ENCODE data around the gene BRD3OS. TPM values are rescaled to one million over a fixed set of nuclear protein-coding genes. Genes with fewer than 3 reads are reported as not detected.

BRD3OS gene
- total and polyA plus RNA-seq, 10 of the 15 experiments (the other 5 are each of a cell fraction or from before 2014, with no cell fraction given): 2.1 to 13.7 (median 10.7) TPM

GRCh38 chr9:134003237-134003636 lies 22.0 kb upstream of the BRD3OS start:
- CTCF ChIA-PET: no interaction called here
- DNase-seq (ENCODE audit: low read depth, low spot score) (no peak), FAIRE-seq (no peak), ATAC-seq (no peak)
- Histone ChIP-seq H4K20me1 (ENCODE audit: control insufficient read depth, insufficient read depth) (no peaks in the 10 kb centered on the region), H2AFZ (ENCODE audit: control insufficient read depth, low read depth, low read length) (no peak overlapping the region), H3K4me3 (no peak overlapping the region), H3K9ac (ENCODE audit: control insufficient read depth, insufficient read depth, low read length) (no peak overlapping the region), H3K27me3 (replicated peaks in 1 of 2; ENCODE audit: control insufficient read depth in 2 of 2, insufficient read depth in 2 of 2, low read length in 1 of 2) (no peaks in the 10 kb centered on the region; a peak in 2 of 4 replicates), H3K79me2 (ENCODE audit: control insufficient read depth, insufficient read depth, low read length) (no peaks in the 10 kb centered on the region), H3K36me3 (ENCODE audit: control insufficient read depth in 2 of 2, insufficient read depth in 2 of 2, low read length in 1 of 2) (no peaks in the 10 kb centered on the region), H3K9me3 (replicated peaks; ENCODE audit: control insufficient read depth, insufficient read depth, low read length) (no peaks in the 10 kb centered on the region), H3K27ac (ENCODE audit: control insufficient read depth, insufficient read depth) (no peak overlapping the region), H3K4me1 (ENCODE audit: control insufficient read depth, insufficient read depth, low read length) (no peaks in the 10 kb centered on the region), H3K4me2 (ENCODE audit: control insufficient read depth, insufficient read depth) (no peak overlapping the region)
- intact Hi-C loops (cut with micrococcal nuclease; ENCODE audit: unreplicated experiment) (no loop called here), in situ Hi-C loops (cut with MboI) (loop anchor here (25.0 kb wide), 1 partner anchor 466 kb away; the partner anchor contains the start of gene ADAMTSL2)
- TF ChIP-seq HSF1 (IDR thresholded peaks at IDR 0.05; ENCODE audit: low read depth, low read length): no peak
- no peak for TF ChIP-seq ZNF687 (IDR thresholded peaks at IDR 0.05)
- TF ChIP-seq STAT1 (conservative IDR thresholded peaks at IDR 0.05): no peak
- TF ChIP-seq WRNIP1 (IDR thresholded peaks at IDR 0.05; ENCODE audit: borderline replicate concordance, low read depth, low read length): no peak
- TF ChIP-seq NFIC (IDR thresholded peaks at IDR 0.05; ENCODE audit: low read depth, low read length): no peak
- no peak for TF ChIP-seq ZNF622 (IDR thresholded peaks at IDR 0.05)
- TF ChIP-seq HDAC6 (IDR thresholded peaks at IDR 0.05; ENCODE audit: unreplicated experiment): no peak
- no peak for TF ChIP-seq NFXL1 (IDR thresholded peaks at IDR 0.05; ENCODE audit: borderline replicate concordance)
- no peak for TF ChIP-seq GATAD2B (conservative IDR thresholded peaks at IDR 0.05; ENCODE audit: low read depth)
- no peak for TF ChIP-seq JUND (IDR thresholded peaks at IDR 0.05; ENCODE audit: low read depth, low read length)
- no peak for TF ChIP-seq MXI1 (IDR thresholded peaks at IDR 0.05; ENCODE audit: low read depth, low read length)
- no peak for TF ChIP-seq IKZF2 (IDR thresholded peaks at IDR 0.05)
- no peak for TF ChIP-seq IKZF1 (conservative IDR thresholded peaks at IDR 0.05)
- no peak for TF ChIP-seq EGR1 (IDR thresholded peaks at IDR 0.05; ENCODE audit: borderline replicate concordance in 1 of 2, low read depth in 2 of 2, low read length in 2 of 2)
- SMC1A ChIA-PET (ENCODE audit: uncharacterized antibody, unreplicated experiment): no interaction called here
- POLR2A ChIA-PET: no interaction called here
- RAD21 ChIA-PET (ENCODE audit: unreplicated experiment): no interaction called here
- 0% methylated on average over 1 of the region's 2 CpGs for WGBS (ENCODE audit: insufficient coverage, insufficient replicate concordance, low lambda C conversion rate, missing lambda C conversion rate)
- BruUV-seq (replicated peaks): no TSS peak

Data from GM12878 (cell line).